Keratinocyte (primary cell): ENCODE results near the gene URM1.

Source experiments
- CTCF ChIP-seq, 3 experiments: IDR thresholded peaks in 1 of 3; conservative IDR thresholded peaks in 1 of 3; optimal IDR thresholded peaks in 1 of 3; 2 replicates in 2 of 3; 3 replicates in 1 of 3; pipeline versions ENCODE3 to v1.5.1; 2011; ENCODE audit warnings: low read length in 3 of 3, mild to moderate bottlenecking in 3 of 3, moderate library complexity in 2 of 3, control low read depth in 1 of 3, inconsistent platforms in 1 of 3; ENCODE audit not compliant: insufficient read depth in 2 of 3; ENCODE audit errors: extremely low read depth in 1 of 3
- EZH2 ChIP-seq: IDR thresholded peaks from one replicate; pipeline ENCODE4 v1.6.1; 2012; ENCODE audit warnings: inconsistent platforms, mild to moderate bottlenecking, low read length, moderate library complexity

GRCh38 chr9:128335161-128335560, 36.0 kb upstream of the URM1 start:
- TF ChIP-seq CTCF (optimal IDR thresholded peaks at IDR 0.05 in 1 of 3, IDR thresholded peaks at IDR 0.05 in 1 of 3, conservative IDR thresholded peaks at IDR 0.05 in 1 of 3; ENCODE audit: extremely low read depth in 1 of 3, insufficient read depth in 2 of 3, low read length in 3 of 3) (no peak), EZH2 (no peak)
